Neural cell (in vitro differentiated cells): ENCODE results near the gene OSBPL9. TPM values are rescaled to one million over a fixed set of nuclear protein-coding genes. Genes with fewer than 3 reads are reported as not detected.

Source experiments
- H2AFZ ChIP-seq: fragments of 200-600, 300-800 bp; sonication (generic), shearing (Covaris generic); 2 replicates; pipeline ENCODE4 v1.6.0; 2014; ENCODE audit warnings: low read depth, mild to moderate bottlenecking, antibody characterized with exemption, low read length, moderate library complexity
- H3F3A ChIP-seq: fragments of 200-600 bp; shearing (Covaris generic); 2 replicates; pipeline ENCODE4 v1.6.1; 2016; ENCODE audit warnings: mild to moderate bottlenecking, moderate library complexity, mixed read lengths, antibody characterized with exemption, low read length; ENCODE audit not compliant: insufficient read depth, poor library complexity, severe bottlenecking
- H3K27ac ChIP-seq: fragments of 200-600, 300-800 bp; sonication (generic), shearing (Covaris generic); 2 replicates; pipeline ENCODE4 v1.5.1; 2014; ENCODE audit warnings: mild to moderate bottlenecking, low read length, moderate library complexity
- H3K27me3 ChIP-seq: fragments of 300-800, 200-600 bp; sonication (generic), shearing (Covaris generic); 2 replicates; pipeline ENCODE4 v1.6.0; 2014; ENCODE audit warnings: mild to moderate bottlenecking, low read depth, low read length, moderate library complexity; ENCODE audit not compliant: insufficient read depth
- H3K36me3 ChIP-seq: fragments of 300-800, 200-600 bp; sonication (generic), shearing (Covaris generic); 2 replicates; pipeline ENCODE4 v1.5.1; 2014; ENCODE audit warnings: mild to moderate bottlenecking, antibody characterized with exemption, low read length, moderate library complexity; ENCODE audit not compliant: insufficient read depth
- H3K4me2 ChIP-seq: fragments of 300-800, 200-600 bp; sonication (generic), shearing (Covaris generic); 2 replicates; pipeline ENCODE4 v1.6.0; 2014; ENCODE audit warnings: mild to moderate bottlenecking, low read length
- H3K4me3 ChIP-seq: fragments of 300-800, 200-600 bp; sonication (generic), shearing (Covaris generic); 2 replicates; pipeline ENCODE4 v1.5.1; 2014; ENCODE audit warnings: mild to moderate bottlenecking, low read length, moderate library complexity
- H3K79me2 ChIP-seq: fragments of 200-600 bp; shearing (Covaris generic); replicated peaks from 2 replicates; pipeline ENCODE4 v1.6.0; 2014; ENCODE audit warnings: mild to moderate bottlenecking, low read length, moderate library complexity; ENCODE audit not compliant: insufficient read depth
- H3K9ac ChIP-seq: fragments of 300-800, 200-600 bp; sonication (generic), shearing (Covaris generic); 2 replicates; pipeline ENCODE4 v1.6.1; 2016; ENCODE audit warnings: mild to moderate bottlenecking, low read length, mixed read lengths
- H3K9me2 ChIP-seq: fragments of 200-600 bp; shearing (Covaris generic); 2 replicates; pipeline ENCODE4 v1.6.1; 2016; ENCODE audit warnings: mild to moderate bottlenecking, low read length, mixed read lengths; ENCODE audit not compliant: insufficient read depth
- H3K9me3 ChIP-seq: fragments of 200-600, 300-800 bp; sonication (generic), shearing (Covaris generic); 2 replicates; pipeline ENCODE4 v1.6.1; 2016; ENCODE audit warnings: mild to moderate bottlenecking, mixed run types, low read length, moderate library complexity, mixed read lengths
- H4K20me1 ChIP-seq: fragments of 200-600 bp; shearing (Covaris generic); 2 replicates; pipeline ENCODE4 v1.6.1; 2016; ENCODE audit warnings: mild to moderate bottlenecking, mixed run types; ENCODE audit not compliant: insufficient read depth
- CTCF ChIP-seq: fragments of 450-650 bp; IDR thresholded peaks from 2 replicates; pipeline ENCODE4 v1.5.1; 2014; ENCODE audit warnings: antibody characterized with exemption, mild to moderate bottlenecking, moderate library complexity; ENCODE audit not compliant: poor library complexity, severe bottlenecking
- EP300 ChIP-seq: fragments of 450-650 bp; conservative IDR thresholded peaks from 2 replicates; pipeline ENCODE4 v1.6.1; 2014; ENCODE audit warnings: antibody characterized with exemption, mild to moderate bottlenecking, moderate library complexity; ENCODE audit not compliant: poor library complexity, severe bottlenecking
- EZH2 ChIP-seq: fragments of 200-600, 300-800 bp; shearing (Covaris generic), sonication (generic); IDR thresholded peaks from 2 replicates; pipeline ENCODE4 v1.6.1; 2014; ENCODE audit warnings: antibody characterized with exemption, low read length, borderline replicate concordance, mild to moderate bottlenecking; ENCODE audit not compliant: insufficient read depth, poor library complexity, severe bottlenecking
- MXI1 ChIP-seq: fragments of 450-650 bp; conservative IDR thresholded peaks from 2 replicates; pipeline ENCODE4 v1.6.1; 2014; ENCODE audit warnings: antibody characterized with exemption, mild to moderate bottlenecking; ENCODE audit not compliant: poor library complexity, severe bottlenecking
- POLR2AphosphoS5 ChIP-seq: IDR thresholded peaks from 2 replicates; pipeline ENCODE4 v1.6.1; 2012
- RAD21 ChIP-seq: fragments of 450-650 bp; conservative IDR thresholded peaks from 2 replicates; pipeline ENCODE4 v1.6.1; 2014; ENCODE audit warnings: antibody characterized with exemption, mild to moderate bottlenecking, moderate library complexity
- REST ChIP-seq: IDR thresholded peaks from 2 replicates; pipeline ENCODE4 v1.6.1; 2012; ENCODE audit warnings: borderline replicate concordance
- SMC3 ChIP-seq: fragments of 450-650 bp; conservative IDR thresholded peaks from 2 replicates; pipeline ENCODE4 v1.6.1; 2014; ENCODE audit warnings: antibody characterized with exemption, mild to moderate bottlenecking, moderate library complexity; ENCODE audit not compliant: poor library complexity
- TAF1 ChIP-seq: IDR thresholded peaks from 2 replicates; pipeline ENCODE4 v1.6.1; 2012; ENCODE audit warnings: low read depth
- polyA plus RNA-seq: library from polyadenylated mRNA; depleted of rRNA; stranded (reverse); fragments of >200 nt; gene quantifications from 2 replicates; pipeline ENCODE4 v1.2.3, GENCODE V29; 2014

The OSBPL9 gene
- polyA plus RNA-seq, 1 donor from 2014 or later, result 117 TPM

- Histone ChIP-seq H3K27ac (no peak overlapping the region), H3K27me3 (no peaks in the 10 kb centered on the region), H3K36me3 (no peaks in the 10 kb centered on the region), H3K9ac (no peak overlapping the region), H3K9me3 (no peaks in the 10 kb centered on the region), H3K4me2 (no peak overlapping the region), H3F3A (no peaks in the 10 kb centered on the region), H3K9me2 (no peaks in the 10 kb centered on the region), H2AFZ (no peak overlapping the region), H4K20me1 (no peaks in the 10 kb centered on the region), H3K79me2 (peaks cover 62% of the 10 kb centered on the region), H3K4me3 (no peak overlapping the region)
- TF ChIP-seq POLR2AphosphoS5 (no peak), EZH2 (no peak), SMC3 (no peak), REST (no peak)
Measured at GRCh38 chr1:51623025-51623424, 6.1 kb downstream of the OSBPL9 start.

GRCh38 chr1:51623450-51623849, 6.6 kb downstream of the OSBPL9 start:
- peaks cover 61% of the 10 kb centered on the region for H3K79me2 ChIP-seq
- H3K9me2 ChIP-seq, result no peaks in the 10 kb centered on the region
- no peaks in the 10 kb centered on the region for H3K9me3 ChIP-seq
- no peaks in the 10 kb centered on the region for H3F3A ChIP-seq
- no peaks in the 10 kb centered on the region for H3K36me3 ChIP-seq
- no peak for TF ChIP-seq REST
- no peak for TF ChIP-seq TAF1
- TF ChIP-seq RAD21, result no peak
- TF ChIP-seq CTCF, result no peak
- no peak for TF ChIP-seq MXI1
- no peak for TF ChIP-seq POLR2AphosphoS5
- TF ChIP-seq EZH2, result no peak
- no peak for TF ChIP-seq EP300
- TF ChIP-seq SMC3, result no peak
- no peak overlapping the region for H3K27ac ChIP-seq
- H3K27me3 ChIP-seq, result no peaks in the 10 kb centered on the region
- H3K4me2 ChIP-seq, result no peak overlapping the region
- H3K9ac ChIP-seq, result no peak overlapping the region
- no peak overlapping the region for H2AFZ ChIP-seq
- no peaks in the 10 kb centered on the region for H4K20me1 ChIP-seq
- H3K4me3 ChIP-seq, result no peak overlapping the region
